Peyer's patch (tissue), 4 donors: ENCODE measurements around the gene HAGHL. TPM values are rescaled to one million over a fixed set of nuclear protein-coding genes. Genes with fewer than 3 reads are reported as not detected.
"Not testable (repeated sequence)": the region's sequence is repeated elsewhere in the genome, so short reads cannot be mapped to it uniquely, and the experiment has no call there.

ENCODE experiments used
- DNase-seq, 3 donors: peaks; one replicate each; pipeline ENCODE4 v3.0.0-alpha.2; 2017 to 2019
- H3K27ac ChIP-seq, 4 donors: fragments of 200-600 bp; sonication (generic); one replicate each; pipeline ENCODE4 v1.5.1; 2016 to 2019
- H3K27me3 ChIP-seq, 2 donors: fragments of 200-600 bp; sonication (generic); one replicate each; pipeline ENCODE4 v1.5.1; 2019
- H3K36me3 ChIP-seq, 3 donors: fragments of 200-600 bp; sonication (generic); one replicate each; pipeline ENCODE4 v1.5.1; 2016 to 2019
- H3K4me1 ChIP-seq, 4 donors: fragments of 200-600 bp; sonication (generic); one replicate each; pipeline ENCODE4 v1.5.1; 2016 to 2019
- H3K4me3 ChIP-seq, 4 donors: fragments of 200-600 bp; sonication (generic); 1 replicate in 3 of 4; 2 replicates in 1 of 4; pipeline ENCODE4 v1.5.1; 2016 to 2019; ENCODE audit warnings: mild to moderate bottlenecking in 1 of 4
- H3K9me3 ChIP-seq, 4 donors: fragments of 200-600 bp; sonication (generic); one replicate each; pipeline ENCODE4 v1.5.1; 2016 to 2019; ENCODE audit warnings: mild to moderate bottlenecking in 1 of 4
- POLR2A ChIP-seq, 2 donors: fragments of 450-650 bp; IDR thresholded peaks; one replicate each; pipeline ENCODE4 v1.5.1; 2017; ENCODE audit warnings: antibody characterized with exemption in 2 of 2, mild to moderate bottlenecking in 2 of 2, moderate library complexity in 2 of 2
- total RNA-seq, 4 donors: library from RNA; depleted of rRNA; stranded (reverse); fragments of >200 nt; gene quantifications; one replicate each; pipeline ENCODE4 v1.1.0, GENCODE V29; 2016
- TF ChIP-seq, protein P1 (sequence below), 6 experiments: fragments of 450-650 bp in 4 of 6; fragments of 200-600 bp in 2 of 6; sonication (generic) in 1 of 6; IDR thresholded peaks; one replicate each; pipeline ENCODE4 v1.5.1; 2017 to 2019; ENCODE audit warnings: antibody characterized with exemption in 6 of 6, mild to moderate bottlenecking in 3 of 6, moderate library complexity in 1 of 6

Gene HAGHL
- total RNA-seq, 4 donors from 2014 or later = 0.53 to 42.9 (median 3.4) TPM

DNA sequence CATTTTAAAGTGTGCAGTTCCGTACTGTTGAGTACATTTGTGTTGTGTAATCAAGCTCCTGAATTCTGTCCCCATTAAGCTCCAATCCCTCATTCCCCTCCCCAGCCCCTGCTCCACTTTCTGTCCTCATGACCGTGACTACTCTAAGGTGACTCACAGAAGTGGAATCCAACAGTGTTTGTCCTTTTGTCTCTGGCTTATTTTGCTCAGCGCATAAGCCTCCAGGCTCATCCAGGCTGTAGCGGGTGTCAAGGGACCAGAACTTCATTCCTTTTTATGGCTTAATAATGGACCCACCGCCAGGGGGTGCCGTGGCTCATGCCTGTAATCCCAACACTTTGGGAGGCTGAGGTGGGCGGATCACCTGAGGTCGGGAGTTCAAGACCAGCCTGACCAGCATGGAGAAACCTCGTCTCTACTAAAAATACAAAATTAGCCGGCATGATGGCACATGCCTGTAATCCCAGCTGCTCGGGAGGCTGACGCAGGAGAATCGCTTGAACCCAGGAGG, 14.1 kb upstream of the HAGHL start:
- H3K36me3 ChIP-seq, H3K27ac ChIP-seq, H3K4me3 ChIP-seq, H3K9me3 ChIP-seq: not testable (repeated sequence)
- TF ChIP-seq, protein P1, sequence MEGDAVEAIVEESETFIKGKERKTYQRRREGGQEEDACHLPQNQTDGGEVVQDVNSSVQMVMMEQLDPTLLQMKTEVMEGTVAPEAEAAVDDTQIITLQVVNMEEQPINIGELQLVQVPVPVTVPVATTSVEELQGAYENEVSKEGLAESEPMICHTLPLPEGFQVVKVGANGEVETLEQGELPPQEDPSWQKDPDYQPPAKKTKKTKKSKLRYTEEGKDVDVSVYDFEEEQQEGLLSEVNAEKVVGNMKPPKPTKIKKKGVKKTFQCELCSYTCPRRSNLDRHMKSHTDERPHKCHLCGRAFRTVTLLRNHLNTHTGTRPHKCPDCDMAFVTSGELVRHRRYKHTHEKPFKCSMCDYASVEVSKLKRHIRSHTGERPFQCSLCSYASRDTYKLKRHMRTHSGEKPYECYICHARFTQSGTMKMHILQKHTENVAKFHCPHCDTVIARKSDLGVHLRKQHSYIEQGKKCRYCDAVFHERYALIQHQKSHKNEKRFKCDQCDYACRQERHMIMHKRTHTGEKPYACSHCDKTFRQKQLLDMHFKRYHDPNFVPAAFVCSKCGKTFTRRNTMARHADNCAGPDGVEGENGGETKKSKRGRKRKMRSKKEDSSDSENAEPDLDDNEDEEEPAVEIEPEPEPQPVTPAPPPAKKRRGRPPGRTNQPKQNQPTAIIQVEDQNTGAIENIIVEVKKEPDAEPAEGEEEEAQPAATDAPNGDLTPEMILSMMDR (IDR thresholded peaks at IDR 0.05) = peak in 5 of 6 experiments; percentile 29 to 43 (median 34)
- Histone ChIP-seq H3K4me1 (peaks cover 4 to 24% (median 13%) of the 10 kb centered on the region in 4 donors), H3K27me3 (peaks cover 0 to 11% of the 10 kb centered on the region in 2 donors)
- peak in 2 of 3 donors; percentile 55 to 74 for DNase-seq

GRCh38 chr16:714079-714478, 12.8 kb upstream of the HAGHL start:
- Histone ChIP-seq H3K4me3 (no peak overlapping the region), H3K9me3 (no peaks in the 10 kb centered on the region), H3K36me3 (no peaks in the 10 kb centered on the region), H3K27ac (no peak overlapping the region), H3K4me1 (peaks cover 4 to 32% (median 13%) of the 10 kb centered on the region in 4 donors), H3K27me3 (peaks cover 0 to 9% of the 10 kb centered on the region in 2 donors)
- TF ChIP-seq, protein P1 (IDR thresholded peaks at IDR 0.05) = no peak
- no peak for TF ChIP-seq POLR2A (IDR thresholded peaks at IDR 0.05)
- no peak for DNase-seq

DNA sequence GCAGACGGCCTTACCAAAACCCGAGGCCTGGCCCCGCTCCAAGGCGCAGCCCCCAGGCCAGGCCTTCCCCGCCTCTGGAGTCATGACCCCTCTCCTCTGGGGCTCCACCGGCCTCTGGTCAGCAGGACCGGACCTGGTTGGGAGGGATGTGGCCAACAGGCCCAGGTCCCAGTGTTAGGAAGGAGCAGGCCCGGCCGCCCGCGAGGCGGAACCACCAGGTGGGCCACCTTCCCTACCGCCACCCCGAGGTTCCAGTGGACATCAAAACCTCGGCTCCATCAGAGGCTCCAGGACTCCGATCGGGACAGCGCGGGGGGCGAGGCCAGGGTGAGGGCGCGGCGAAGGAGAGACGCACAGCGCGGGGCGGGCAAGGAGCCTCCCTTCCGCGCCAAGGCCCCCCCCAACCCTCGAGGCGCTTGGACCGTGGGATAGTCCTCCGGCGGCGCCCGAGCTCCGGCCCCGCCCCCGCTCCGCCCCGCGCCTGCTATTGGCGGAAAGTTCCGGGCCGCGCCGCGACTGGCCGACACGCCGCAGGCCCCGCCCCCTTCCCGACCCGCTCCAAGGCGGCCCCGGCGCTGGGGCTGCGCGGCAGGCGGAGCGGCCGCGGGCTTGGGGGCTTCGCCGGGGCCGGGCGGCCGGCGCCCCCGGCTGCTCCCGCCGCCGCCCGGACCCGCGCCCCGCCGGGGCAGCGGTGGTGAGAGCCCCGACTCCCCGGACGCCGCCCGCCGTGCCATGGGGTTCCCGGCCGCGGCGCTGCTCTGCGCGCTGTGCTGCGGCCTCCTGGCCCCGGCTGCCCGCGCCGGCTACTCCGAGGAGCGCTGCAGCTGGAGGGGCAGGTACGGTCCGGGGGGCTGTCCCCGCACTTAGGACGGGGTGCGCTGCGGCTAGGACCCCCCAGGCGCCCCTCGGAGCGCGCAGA, 12.1 kb upstream of the HAGHL start, which contains the start of gene METRN:
METRN (plus strand) TSS at position 561 of the 919 bp plus-strand sequence; CDS start at position 733, 172 bp downstream.
- no peaks in the 10 kb centered on the region for H3K9me3 ChIP-seq
- peaks cover 4 to 38% (median 15%) of the 10 kb centered on the region in 4 donors for H3K4me1 ChIP-seq
- H3K27me3 ChIP-seq = peaks cover 0 to 9% of the 10 kb centered on the region in 2 donors
- H3K27ac ChIP-seq = peak within 1 kb of the TSS in 1 of 4 donors; percentile 58
- TF ChIP-seq, protein P1 (IDR thresholded peaks at IDR 0.05) = no peak
- TF ChIP-seq POLR2A (IDR thresholded peaks at IDR 0.05) = no peak
- peak; percentile 94 to 96 (median 95) for DNase-seq
- H3K4me3 ChIP-seq = peak within 1 kb of the TSS; percentile 53 to 82 (median 77)
- H3K36me3 ChIP-seq = no peaks in the 10 kb centered on the region

- Histone ChIP-seq H3K36me3 (no peaks in the 10 kb centered on the region), H3K4me3 (peak overlapping the region; percentile 53 to 82 (median 77)), H3K9me3 (no peaks in the 10 kb centered on the region), H3K4me1 (peaks cover 4 to 45% (median 22%) of the 10 kb centered on the region in 4 donors), H3K27ac (peak overlapping the region in 1 of 4 donors; percentile 58), H3K27me3 (peaks cover 0 to 8% of the 10 kb centered on the region in 2 donors)
- TF ChIP-seq, protein P1 (IDR thresholded peaks at IDR 0.05) = peak in 3 of 6 experiments; percentile 2 to 15 (median 6)
- no peak for TF ChIP-seq POLR2A (IDR thresholded peaks at IDR 0.05)
- DNase-seq = peak in 1 of 3 donors; percentile 55
These were observed 11.3 kb upstream of the HAGHL start for GRCh38 chr16:715477-716199.

DNA sequence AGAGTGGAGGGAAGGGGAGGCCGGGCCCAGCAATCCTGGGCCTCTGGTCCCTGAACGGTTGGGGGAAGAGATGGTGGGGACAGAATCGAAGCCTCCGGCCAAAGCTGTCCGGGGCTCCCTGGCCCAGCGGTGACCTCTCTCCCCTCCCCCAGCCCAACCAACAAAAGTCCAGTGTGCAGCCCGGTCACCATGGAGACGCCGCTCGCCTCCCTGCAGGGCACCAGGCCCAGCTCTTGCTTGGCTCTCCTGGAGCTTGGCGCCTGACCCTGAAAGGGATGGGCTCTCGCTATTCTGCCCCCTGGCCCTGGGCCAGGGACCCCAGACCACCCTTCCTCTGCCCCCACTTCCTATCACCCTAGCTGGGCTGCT, 10.7 kb upstream of the HAGHL start:
- TF ChIP-seq POLR2A (IDR thresholded peaks at IDR 0.05) = no peak
- TF ChIP-seq, protein P1 (IDR thresholded peaks at IDR 0.05) = no peak
- Histone ChIP-seq H3K27ac (peak overlapping the region in 1 of 4 donors; percentile 58), H3K4me1 (peaks cover 4 to 45% (median 24%) of the 10 kb centered on the region in 4 donors), H3K9me3 (no peaks in the 10 kb centered on the region), H3K36me3 (no peaks in the 10 kb centered on the region), H3K4me3 (peak overlapping the region in 3 of 4 donors; percentile 74 to 82 (median 80)), H3K27me3 (peaks cover 0 to 3% of the 10 kb centered on the region in 2 donors)
- DNase-seq = no peak
